NCI-H1694 treated with DMSO at 0.1 percent for 48 hours (cell line): ENCODE measurements around the gene ADARB1.
"Not testable (repeated sequence)": the region's sequence is repeated elsewhere in the genome, so short reads cannot be mapped to it uniquely, and the experiment has no call there.

Experiments
- DNase-seq: peaks from one replicate; lab custom pipeline; 2025; lab: John Stamatoyannopoulos, UW

Gene ADARB1

GRCh38 chr21:45074048-45074817 lies at the start of gene ADARB1:
Gene ADARB1 (plus strand): TSS chr21:45074580. CDS start chr21:45171657, 97,077 bp downstream.
- DNase-seq: no peak

GRCh38 chr21:45026066-45026745 lies 48.2 kb upstream of the ADARB1 start:
- no peak for DNase-seq

- no peak for DNase-seq
Observed at GRCh38 chr21:45026826-45027225, 47.6 kb upstream of the ADARB1 start.

GRCh38 chr21:45027241-45028196 lies 46.9 kb upstream of the ADARB1 start:
- DNase-seq: no peak

- not testable (repeated sequence) for DNase-seq
Observed at GRCh38 chr21:45028645-45029044, 45.7 kb upstream of the ADARB1 start.

GRCh38 chr21:45029298-45029947 lies 45.0 kb upstream of the ADARB1 start:
- DNase-seq: no peak

- DNase-seq: no peak
Observed at GRCh38 chr21:45029948-45030681, 44.3 kb upstream of the ADARB1 start.

- no peak for DNase-seq
Observed at GRCh38 chr21:45030682-45031570, 43.5 kb upstream of the ADARB1 start.

GRCh38 chr21:45031571-45032191 lies 42.7 kb upstream of the ADARB1 start:
- DNase-seq: no peak

- DNase-seq: no peak
Observed at GRCh38 chr21:45032332-45032731, 42.0 kb upstream of the ADARB1 start.

- DNase-seq: no peak
Observed at GRCh38 chr21:45032977-45033710, 41.2 kb upstream of the ADARB1 start.

GRCh38 chr21:45033791-45034555 lies 40.4 kb upstream of the ADARB1 start:
- no peak for DNase-seq

GRCh38 chr21:45034556-45035476 lies 39.6 kb upstream of the ADARB1 start:
- no peak for DNase-seq

- no peak for DNase-seq
Observed at GRCh38 chr21:45035477-45035848, 38.9 kb upstream of the ADARB1 start.

GRCh38 chr21:45036630-45037029 lies 37.8 kb upstream of the ADARB1 start:
- DNase-seq: no peak

GRCh38 chr21:45037986-45038385 lies 36.4 kb upstream of the ADARB1 start:
- DNase-seq: no peak
